ENCODE measurements around the gene ARHGAP4. TPM values are rescaled to one million over a fixed set of nuclear protein-coding genes. Genes with fewer than 3 reads are reported as not detected.
A peak's percentile ranks its signal among the peaks of the same experiment; 100 is the strongest.

Gene ARHGAP4
- total and polyA plus RNA-seq, 2 donors from 2014 or later, result 38.3 to 73.0 TPM

DNA sequence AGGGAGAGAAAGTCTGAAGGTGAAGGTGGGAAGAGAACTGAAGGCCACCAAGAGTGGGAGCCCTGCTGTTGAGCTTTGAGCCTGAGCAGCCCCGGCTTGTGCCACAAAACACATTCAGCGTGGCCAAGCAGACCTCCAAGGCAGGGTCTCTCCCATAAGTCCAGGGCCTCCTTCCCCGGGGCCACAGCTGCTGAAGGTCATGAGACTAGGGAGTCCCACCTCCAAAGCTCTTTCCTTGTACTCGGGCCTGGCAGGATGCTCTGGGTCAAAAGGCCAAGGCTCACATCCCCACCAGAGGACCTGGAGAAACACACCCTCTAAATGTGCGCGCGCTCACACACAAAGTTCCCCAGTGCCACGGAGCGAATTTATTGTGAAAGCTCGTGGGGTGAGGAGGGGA, 3.5 kb upstream of the ARHGAP4 start:
- intact Hi-C loops (cut with DNase I), result no loop called here
- DNase-seq (peak in 1 of 5 donors; percentile 76), FAIRE-seq (no peak)
- H3K27me3 ChIP-seq (ENCODE audit: control insufficient read depth, insufficient read depth, low read length), result no peaks in the 10 kb centered on the region
- H3K4me3 ChIP-seq (ENCODE audit: low read length in 3 of 3), result no peak overlapping the region
- peaks cover 0 to 2% (median 0%) of the 10 kb centered on the region in 3 donors for H3K36me3 ChIP-seq (ENCODE audit: control insufficient read depth in 2 of 3, insufficient read depth in 3 of 3, low read length in 3 of 3)
- H3K9ac ChIP-seq (ENCODE audit: low read length in 3 of 3), result no peak overlapping the region
- TF ChIP-seq, protein P1, sequence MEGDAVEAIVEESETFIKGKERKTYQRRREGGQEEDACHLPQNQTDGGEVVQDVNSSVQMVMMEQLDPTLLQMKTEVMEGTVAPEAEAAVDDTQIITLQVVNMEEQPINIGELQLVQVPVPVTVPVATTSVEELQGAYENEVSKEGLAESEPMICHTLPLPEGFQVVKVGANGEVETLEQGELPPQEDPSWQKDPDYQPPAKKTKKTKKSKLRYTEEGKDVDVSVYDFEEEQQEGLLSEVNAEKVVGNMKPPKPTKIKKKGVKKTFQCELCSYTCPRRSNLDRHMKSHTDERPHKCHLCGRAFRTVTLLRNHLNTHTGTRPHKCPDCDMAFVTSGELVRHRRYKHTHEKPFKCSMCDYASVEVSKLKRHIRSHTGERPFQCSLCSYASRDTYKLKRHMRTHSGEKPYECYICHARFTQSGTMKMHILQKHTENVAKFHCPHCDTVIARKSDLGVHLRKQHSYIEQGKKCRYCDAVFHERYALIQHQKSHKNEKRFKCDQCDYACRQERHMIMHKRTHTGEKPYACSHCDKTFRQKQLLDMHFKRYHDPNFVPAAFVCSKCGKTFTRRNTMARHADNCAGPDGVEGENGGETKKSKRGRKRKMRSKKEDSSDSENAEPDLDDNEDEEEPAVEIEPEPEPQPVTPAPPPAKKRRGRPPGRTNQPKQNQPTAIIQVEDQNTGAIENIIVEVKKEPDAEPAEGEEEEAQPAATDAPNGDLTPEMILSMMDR (IDR thresholded peaks at IDR 0.05; ENCODE audit: borderline replicate concordance, extremely low read depth, insufficient read depth), result no peak
- H3K9me3 ChIP-seq (ENCODE audit: control insufficient read depth in 2 of 3, insufficient read depth in 1 of 3, low read length in 3 of 3), result no peaks in the 10 kb centered on the region
- H3K4me1 ChIP-seq (ENCODE audit: control insufficient read depth in 2 of 3, insufficient read depth in 2 of 3, low read depth in 1 of 3, low read length in 3 of 3), result peaks cover 0 to 16% (median 7%) of the 10 kb centered on the region in 3 donors
- no peak overlapping the region for H3K27ac ChIP-seq (ENCODE audit: low read depth in 2 of 2, low read length in 2 of 2)

GRCh38 chrX:153928846-153929245, 2.8 kb upstream of the ARHGAP4 start:
- H3K4me3 ChIP-seq (ENCODE audit: low read length in 3 of 3), result no peak overlapping the region
- peaks cover 0 to 14% (median 7%) of the 10 kb centered on the region in 3 donors for H3K4me1 ChIP-seq (ENCODE audit: control insufficient read depth in 2 of 3, insufficient read depth in 2 of 3, low read depth in 1 of 3, low read length in 3 of 3)
- DNase-seq (peak in 1 of 5 donors; percentile 44), FAIRE-seq (no peak)
- no peaks in the 10 kb centered on the region for H3K27me3 ChIP-seq (ENCODE audit: control insufficient read depth, insufficient read depth, low read length)
- no peaks in the 10 kb centered on the region for H3K9me3 ChIP-seq (ENCODE audit: control insufficient read depth in 2 of 3, insufficient read depth in 1 of 3, low read length in 3 of 3)
- TF ChIP-seq, protein P1 (IDR thresholded peaks at IDR 0.05; ENCODE audit: borderline replicate concordance, extremely low read depth, insufficient read depth), result no peak
- H3K27ac ChIP-seq (ENCODE audit: low read depth in 2 of 2, low read length in 2 of 2), result no peak overlapping the region
- H3K36me3 ChIP-seq (ENCODE audit: control insufficient read depth in 2 of 3, insufficient read depth in 3 of 3, low read length in 3 of 3), result peaks cover 0 to 2% (median 0%) of the 10 kb centered on the region in 3 donors
- H3K9ac ChIP-seq (ENCODE audit: low read length in 3 of 3), result no peak overlapping the region
- intact Hi-C loops (cut with DNase I), result no loop called here

- FAIRE-seq, result peak; percentile 87
- Histone ChIP-seq H3K4me1 (ENCODE audit: control insufficient read depth in 2 of 3, insufficient read depth in 2 of 3, low read depth in 1 of 3, low read length in 3 of 3) (peaks cover 0 to 18% (median 7%) of the 10 kb centered on the region in 3 donors), H3K27ac (ENCODE audit: low read depth in 2 of 2, low read length in 2 of 2) (peak overlapping the region; percentile 96 to 97), H3K27me3 (ENCODE audit: control insufficient read depth, insufficient read depth, low read length) (no peaks in the 10 kb centered on the region), H3K9me3 (ENCODE audit: control insufficient read depth in 2 of 3, insufficient read depth in 1 of 3, low read length in 3 of 3) (no peaks in the 10 kb centered on the region), H3K9ac (ENCODE audit: low read length in 3 of 3) (peak overlapping the region in 2 of 3 donors; percentile 79 to 86), H3K4me3 (ENCODE audit: low read length in 3 of 3) (peak overlapping the region; percentile 57 to 71 (median 61)), H3K36me3 (ENCODE audit: control insufficient read depth in 2 of 3, insufficient read depth in 3 of 3, low read length in 3 of 3) (peaks cover 0 to 2% (median 0%) of the 10 kb centered on the region in 3 donors)
- intact Hi-C loops (cut with DNase I), result no loop called here
- TF ChIP-seq, protein P1 (IDR thresholded peaks at IDR 0.05; ENCODE audit: borderline replicate concordance, extremely low read depth, insufficient read depth), result no peak
- DNase-seq, result peak; percentile 96 to 99 (median 98)
Observed at GRCh38 chrX:153927922-153928760, 2.1 kb upstream of the ARHGAP4 start.

Data from kidney (tissue), 14 donors.